ENCODE data around the gene PCNX1. TPM values are rescaled to one million over a fixed set of nuclear protein-coding genes. Genes with fewer than 3 reads are reported as not detected.

The PCNX1 gene
- total RNA-seq, 1 experiment from 2014 or later: 23.3 TPM

DNA sequence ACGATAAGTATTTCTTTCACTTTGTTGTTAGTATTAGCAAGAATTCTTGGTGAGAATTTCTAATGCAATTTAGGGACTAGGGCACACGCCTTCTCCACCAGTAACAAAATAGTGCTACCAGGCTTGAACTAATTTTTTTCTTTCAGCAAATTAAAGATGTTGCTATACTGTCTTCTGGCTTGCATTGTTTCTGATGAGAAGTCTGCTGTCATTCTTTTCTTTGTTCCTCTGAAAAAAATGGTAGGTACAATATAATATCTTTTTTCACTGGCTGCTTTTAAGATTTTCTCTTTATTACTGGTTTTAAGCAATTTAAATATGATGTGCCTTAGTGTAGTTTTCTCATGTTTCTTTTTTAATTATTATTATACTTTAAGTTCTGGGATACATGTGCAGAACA, 171.2 kb downstream of the PCNX1 start:
- H3K36me3 ChIP-seq (ENCODE audit: low read depth, low read length): peaks cover 41% of the 10 kb centered on the region
- CTCF ChIA-PET: no interaction called here
- peaks cover 5% of the 10 kb centered on the region; the same call in 1 of the 2 replicates for H3K9me3 ChIP-seq (ENCODE audit: low read length)
- no peaks in the 10 kb centered on the region for H3K9me2 ChIP-seq (replicated peaks; ENCODE audit: low read length)
- no peak overlapping the region for H3K4me3 ChIP-seq (ENCODE audit: low read length)
- no peak for TF ChIP-seq EZH2phosphoT487 (IDR thresholded peaks at IDR 0.05; ENCODE audit: borderline replicate concordance, low read length)
- no peaks in the 10 kb centered on the region for H3K79me2 ChIP-seq (ENCODE audit: low read length)
- H3K4me2 ChIP-seq (ENCODE audit: low read length): no peak overlapping the region
- no peaks in the 10 kb centered on the region for H3K4me1 ChIP-seq (ENCODE audit: insufficient read depth, low read length)
- BruUV-seq (replicated peaks): no TSS peak
- H4K20me1 ChIP-seq (ENCODE audit: low read length): no peaks in the 10 kb centered on the region
- H3K27ac ChIP-seq (ENCODE audit: low read length): no peak overlapping the region
- no peaks in the 10 kb centered on the region for H3K27me3 ChIP-seq (ENCODE audit: low read length)
- H2AFZ ChIP-seq (ENCODE audit: low read length): no peak overlapping the region
- H3K9ac ChIP-seq (ENCODE audit: low read length): no peak overlapping the region
- ATAC-seq: no peak
- no peak for DNase-seq
- intact Hi-C loops (cut with micrococcal nuclease): no loop called here
- POLR2A ChIA-PET (ENCODE audit: unreplicated experiment): no interaction called here
- no peaks in the 10 kb centered on the region for H3F3A ChIP-seq (ENCODE audit: low read length, unreplicated experiment)

DNA sequence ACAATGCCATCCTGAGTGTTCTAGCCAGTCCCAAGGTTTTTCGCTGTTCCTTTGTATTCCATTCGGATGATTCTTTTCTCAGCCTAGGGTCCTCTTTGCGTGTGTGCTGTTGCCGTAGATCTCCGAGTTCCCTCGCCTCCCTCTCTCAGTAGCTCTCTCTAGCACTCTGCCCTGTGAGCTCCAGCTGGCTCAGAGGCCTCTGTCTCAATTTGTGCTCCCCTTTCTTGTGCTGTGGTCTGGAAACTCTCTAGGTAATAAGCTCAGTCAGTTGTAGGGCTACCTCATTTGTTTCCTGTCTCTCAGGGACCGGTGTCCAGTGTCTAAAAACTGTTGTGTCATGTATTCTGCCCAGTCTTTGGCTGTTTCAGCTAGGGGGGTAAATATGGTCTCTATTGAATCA, 179.3 kb downstream of the PCNX1 start:
- no peak for ATAC-seq
- no TSS peak for BruUV-seq (replicated peaks)
- no peak overlapping the region for H3K4me3 ChIP-seq (ENCODE audit: low read length)
- POLR2A ChIA-PET (ENCODE audit: unreplicated experiment): interaction anchor here (0.5 kb wide), 1 partner anchor 711 kb away, joined by 3 read pairs; no protein-coding TSS in a partner anchor
- no peak overlapping the region for H3K4me2 ChIP-seq (ENCODE audit: low read length)
- H3K79me2 ChIP-seq (ENCODE audit: low read length): no peaks in the 10 kb centered on the region
- H3K9me3 ChIP-seq (ENCODE audit: low read length): no peaks in the 10 kb centered on the region
- no peak for DNase-seq
- no peaks in the 10 kb centered on the region for H3K9me2 ChIP-seq (replicated peaks; ENCODE audit: low read length)
- H2AFZ ChIP-seq (ENCODE audit: low read length): no peak overlapping the region
- intact Hi-C loops (cut with micrococcal nuclease): no loop called here
- H3K27me3 ChIP-seq (ENCODE audit: low read length): no peaks in the 10 kb centered on the region
- CTCF ChIA-PET: no interaction called here
- no peak for TF ChIP-seq EZH2 (IDR thresholded peaks at IDR 0.05; ENCODE audit: low read length, unreplicated experiment)
- no peak for TF ChIP-seq EZH2phosphoT487 (IDR thresholded peaks at IDR 0.05; ENCODE audit: borderline replicate concordance, low read length)
- TF ChIP-seq, protein P1, sequence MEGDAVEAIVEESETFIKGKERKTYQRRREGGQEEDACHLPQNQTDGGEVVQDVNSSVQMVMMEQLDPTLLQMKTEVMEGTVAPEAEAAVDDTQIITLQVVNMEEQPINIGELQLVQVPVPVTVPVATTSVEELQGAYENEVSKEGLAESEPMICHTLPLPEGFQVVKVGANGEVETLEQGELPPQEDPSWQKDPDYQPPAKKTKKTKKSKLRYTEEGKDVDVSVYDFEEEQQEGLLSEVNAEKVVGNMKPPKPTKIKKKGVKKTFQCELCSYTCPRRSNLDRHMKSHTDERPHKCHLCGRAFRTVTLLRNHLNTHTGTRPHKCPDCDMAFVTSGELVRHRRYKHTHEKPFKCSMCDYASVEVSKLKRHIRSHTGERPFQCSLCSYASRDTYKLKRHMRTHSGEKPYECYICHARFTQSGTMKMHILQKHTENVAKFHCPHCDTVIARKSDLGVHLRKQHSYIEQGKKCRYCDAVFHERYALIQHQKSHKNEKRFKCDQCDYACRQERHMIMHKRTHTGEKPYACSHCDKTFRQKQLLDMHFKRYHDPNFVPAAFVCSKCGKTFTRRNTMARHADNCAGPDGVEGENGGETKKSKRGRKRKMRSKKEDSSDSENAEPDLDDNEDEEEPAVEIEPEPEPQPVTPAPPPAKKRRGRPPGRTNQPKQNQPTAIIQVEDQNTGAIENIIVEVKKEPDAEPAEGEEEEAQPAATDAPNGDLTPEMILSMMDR (conservative IDR thresholded peaks at IDR 0.05; ENCODE audit: low read depth, low read length): no peak
- H3K9ac ChIP-seq (ENCODE audit: low read length): no peak overlapping the region
- no peaks in the 10 kb centered on the region for H3K4me1 ChIP-seq (ENCODE audit: insufficient read depth, low read length)
- no peaks in the 10 kb centered on the region for H4K20me1 ChIP-seq (ENCODE audit: low read length)
- no peak overlapping the region for H3K27ac ChIP-seq (ENCODE audit: low read length)
- peaks cover 6% of the 10 kb centered on the region; the same call in 1 of the 2 replicates for H3K36me3 ChIP-seq (ENCODE audit: low read depth, low read length)
- no peaks in the 10 kb centered on the region for H3F3A ChIP-seq (ENCODE audit: low read length, unreplicated experiment)

DNA sequence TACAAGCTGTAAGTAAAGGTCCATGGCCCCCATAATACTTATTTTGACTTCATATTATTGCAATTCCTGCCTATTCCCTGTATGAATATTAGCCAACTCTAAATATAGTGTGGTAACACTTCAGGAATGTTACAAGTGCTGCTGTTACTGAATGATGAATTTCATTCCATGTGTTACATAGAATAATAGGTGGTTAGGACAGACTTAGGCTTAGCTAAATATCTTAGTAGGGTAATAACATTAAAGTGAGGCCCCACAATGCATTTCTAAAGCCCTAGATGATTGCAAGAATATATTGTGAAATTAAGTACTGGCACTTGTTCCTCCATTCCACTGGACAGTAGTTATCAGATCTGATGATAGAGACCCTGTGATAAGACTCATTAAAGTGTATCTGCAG, 182.7 kb downstream of the PCNX1 start:
- BruUV-seq (replicated peaks): no TSS peak
- Histone ChIP-seq H2AFZ (ENCODE audit: low read length) (no peak overlapping the region), H3K27me3 (ENCODE audit: low read length) (no peaks in the 10 kb centered on the region), H3K4me3 (ENCODE audit: low read length) (no peak overlapping the region), H3K27ac (ENCODE audit: low read length) (no peak overlapping the region), H3K36me3 (ENCODE audit: low read depth, low read length) (peaks cover 6% of the 10 kb centered on the region; the same call in 1 of the 2 replicates), H3K4me1 (ENCODE audit: insufficient read depth, low read length) (no peaks in the 10 kb centered on the region), H3F3A (ENCODE audit: low read length, unreplicated experiment) (no peaks in the 10 kb centered on the region), H3K4me2 (ENCODE audit: low read length) (no peak overlapping the region), H3K9me3 (ENCODE audit: low read length) (no peaks in the 10 kb centered on the region), H4K20me1 (ENCODE audit: low read length) (no peaks in the 10 kb centered on the region), H3K9me2 (replicated peaks; ENCODE audit: low read length) (no peaks in the 10 kb centered on the region), H3K79me2 (ENCODE audit: low read length) (no peaks in the 10 kb centered on the region), H3K9ac (ENCODE audit: low read length) (no peak overlapping the region)
- POLR2A ChIA-PET (ENCODE audit: unreplicated experiment): no interaction called here
- TF ChIP-seq, protein P1 (conservative IDR thresholded peaks at IDR 0.05; ENCODE audit: low read depth, low read length): no peak
- no peak for TF ChIP-seq EZH2 (IDR thresholded peaks at IDR 0.05; ENCODE audit: low read length, unreplicated experiment)
- ATAC-seq: no peak
- DNase-seq: no peak
- intact Hi-C loops (cut with micrococcal nuclease): no loop called here
- CTCF ChIA-PET: no interaction called here
